Measurements from ENCODE around the gene SAXO1. TPM values are rescaled to one million over a fixed set of nuclear protein-coding genes. Genes with fewer than 3 reads are reported as not detected.

SAXO1 gene
- total and polyA plus RNA-seq, 7 donors: under 0.01 to 0.01 TPM; not detected in 5

DNA sequence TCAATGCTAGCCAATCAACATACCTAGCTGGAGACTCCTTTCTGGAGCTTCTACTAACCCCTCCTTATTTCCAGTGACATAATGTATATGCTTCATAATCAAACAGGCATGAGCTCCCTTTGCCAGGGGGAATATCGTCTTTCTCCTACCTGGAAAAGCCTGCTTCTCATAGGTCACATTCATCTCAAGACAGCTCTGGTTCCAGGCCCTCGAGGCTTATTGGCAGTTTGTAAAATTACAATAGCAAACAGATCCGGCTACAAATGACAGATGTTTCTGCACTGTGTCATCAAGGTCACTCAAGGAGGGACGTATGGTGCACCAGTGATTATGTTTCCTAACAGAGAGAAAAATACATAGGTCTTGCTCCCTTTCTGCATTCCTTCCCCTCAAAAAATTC is 140.0 kb downstream of the SAXO1 start:
- no peaks in the 10 kb centered on the region for H3K27me3 ChIP-seq
- no peak overlapping the region for H3K4me3 ChIP-seq
- DNase-seq: no peak
- peaks cover 0 to 4% (median 0%) of the 10 kb centered on the region in 4 donors for H3K36me3 ChIP-seq
- 83 to 86% methylated on average over 4 of the region's 4 CpGs for WGBS, 2 donors
- intact Hi-C loops (cut with DNase I): no loop called here
- H3K27ac ChIP-seq: no peak overlapping the region
- H3K9me3 ChIP-seq: peaks cover 0 to 10% (median 5%) of the 10 kb centered on the region in 4 donors
- TF ChIP-seq POLR2A (IDR thresholded peaks at IDR 0.05): no peak
- TF ChIP-seq, protein P1, sequence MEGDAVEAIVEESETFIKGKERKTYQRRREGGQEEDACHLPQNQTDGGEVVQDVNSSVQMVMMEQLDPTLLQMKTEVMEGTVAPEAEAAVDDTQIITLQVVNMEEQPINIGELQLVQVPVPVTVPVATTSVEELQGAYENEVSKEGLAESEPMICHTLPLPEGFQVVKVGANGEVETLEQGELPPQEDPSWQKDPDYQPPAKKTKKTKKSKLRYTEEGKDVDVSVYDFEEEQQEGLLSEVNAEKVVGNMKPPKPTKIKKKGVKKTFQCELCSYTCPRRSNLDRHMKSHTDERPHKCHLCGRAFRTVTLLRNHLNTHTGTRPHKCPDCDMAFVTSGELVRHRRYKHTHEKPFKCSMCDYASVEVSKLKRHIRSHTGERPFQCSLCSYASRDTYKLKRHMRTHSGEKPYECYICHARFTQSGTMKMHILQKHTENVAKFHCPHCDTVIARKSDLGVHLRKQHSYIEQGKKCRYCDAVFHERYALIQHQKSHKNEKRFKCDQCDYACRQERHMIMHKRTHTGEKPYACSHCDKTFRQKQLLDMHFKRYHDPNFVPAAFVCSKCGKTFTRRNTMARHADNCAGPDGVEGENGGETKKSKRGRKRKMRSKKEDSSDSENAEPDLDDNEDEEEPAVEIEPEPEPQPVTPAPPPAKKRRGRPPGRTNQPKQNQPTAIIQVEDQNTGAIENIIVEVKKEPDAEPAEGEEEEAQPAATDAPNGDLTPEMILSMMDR (IDR thresholded peaks at IDR 0.05): no peak
- no peak for TF ChIP-seq POLR2AphosphoS5 (IDR thresholded peaks at IDR 0.05)
- no peak for TF ChIP-seq EP300 (IDR thresholded peaks at IDR 0.05)
- H3K4me1 ChIP-seq: peaks cover 0 to 8% (median 5%) of the 10 kb centered on the region in 4 donors

- no peaks in the 10 kb centered on the region for H3K27me3 ChIP-seq
- peaks cover 0 to 4% (median 0%) of the 10 kb centered on the region in 4 donors for H3K36me3 ChIP-seq
- TF ChIP-seq EP300 (IDR thresholded peaks at IDR 0.05) (no peak), POLR2A (IDR thresholded peaks at IDR 0.05) (no peak), POLR2AphosphoS5 (IDR thresholded peaks at IDR 0.05) (no peak)
- TF ChIP-seq, protein P1 (IDR thresholded peaks at IDR 0.05): no peak
- intact Hi-C loops (cut with DNase I): no loop called here
- no peak overlapping the region for H3K4me3 ChIP-seq
- WGBS, 2 donors: 94 to 96% methylated on average over 5 of the region's 5 CpGs
- H3K27ac ChIP-seq: no peak overlapping the region
- no peak for DNase-seq
- peaks cover 0 to 10% (median 7%) of the 10 kb centered on the region in 4 donors for H3K4me1 ChIP-seq
- peaks cover 0 to 10% (median 5%) of the 10 kb centered on the region in 4 donors for H3K9me3 ChIP-seq
These were observed 140.9 kb downstream of the SAXO1 start for GRCh38 chr9:18891946-18892670.

- Histone ChIP-seq H3K36me3 (peaks cover 0 to 4% (median 0%) of the 10 kb centered on the region in 4 donors), H3K4me3 (no peak overlapping the region), H3K27me3 (no peaks in the 10 kb centered on the region), H3K4me1 (peaks cover 0 to 10% (median 7%) of the 10 kb centered on the region in 4 donors), H3K27ac (no peak overlapping the region), H3K9me3 (no peaks in the 10 kb centered on the region)
- TF ChIP-seq EP300 (IDR thresholded peaks at IDR 0.05) (no peak), POLR2A (IDR thresholded peaks at IDR 0.05) (no peak), POLR2AphosphoS5 (IDR thresholded peaks at IDR 0.05) (no peak)
- TF ChIP-seq, protein P1 (IDR thresholded peaks at IDR 0.05): no peak
- DNase-seq: no peak
- WGBS, 2 donors: 60 to 93% methylated on average over 4 of the region's 4 CpGs
- intact Hi-C loops (cut with DNase I): no loop called here
These were observed 142.6 kb downstream of the SAXO1 start for GRCh38 chr9:18890372-18890771.

- H3K27ac ChIP-seq: no peak overlapping the region
- no peak for DNase-seq
- H3K4me3 ChIP-seq: no peak overlapping the region
- intact Hi-C loops (cut with DNase I): no loop called here
- 97 to 98% methylated on average over 12 of the region's 12 CpGs for WGBS, 2 donors
- peaks cover 0 to 10% (median 7%) of the 10 kb centered on the region in 4 donors for H3K4me1 ChIP-seq
- H3K9me3 ChIP-seq: no peaks in the 10 kb centered on the region
- no peak for TF ChIP-seq EP300 (IDR thresholded peaks at IDR 0.05)
- no peak for TF ChIP-seq POLR2A (IDR thresholded peaks at IDR 0.05)
- TF ChIP-seq, protein P1 (IDR thresholded peaks at IDR 0.05): no peak
- TF ChIP-seq POLR2AphosphoS5 (IDR thresholded peaks at IDR 0.05): no peak
- no peaks in the 10 kb centered on the region for H3K27me3 ChIP-seq
- H3K36me3 ChIP-seq: peaks cover 0 to 4% (median 0%) of the 10 kb centered on the region in 4 donors
These were observed 143.5 kb downstream of the SAXO1 start for GRCh38 chr9:18889550-18889949.

Measured in sigmoid colon (tissue), 7 donors.